Activated CD4-positive, alpha-beta T cell treated with anti-CD3 and anti-CD28 coated beads, Interleukin-2, amount 10 ng/mL, durations not matched to agents 7 days and 5 days (primary cell): Measurements from ENCODE around the gene AMBRA1. TPM values are rescaled to one million over a fixed set of nuclear protein-coding genes. Genes with fewer than 3 reads are reported as not detected.
"Not testable (repeated sequence)": the region's sequence is repeated elsewhere in the genome, so short reads cannot be mapped to it uniquely, and the experiment has no call there.

Experiments used
- CTCF ChIA-PET: fragments of 350-600 bp; sonication (Branson Sonifier 250); formaldehyde crosslinking; loops from one replicate; lab custom pipeline; 2021; ENCODE audit warnings: antibody characterized with exemption; lab: Charles Lee
- POLR2A ChIA-PET: fragments of 350-600 bp; sonication (Branson Sonifier 250); formaldehyde crosslinking; loops from one replicate; lab custom pipeline; 2021; ENCODE audit warnings: antibody characterized with exemption; lab: Charles Lee
- DNase-seq: peaks from one replicate; pipeline ENCODE4 v3.0.0-alpha.2; 2020
- H3K27ac Mint-ChIP-seq: one replicate; pipeline ENCODE4 v1.8.0; 2021; ENCODE audit warnings: mild to moderate bottlenecking, moderate library complexity, mixed read lengths
- H3K27me3 Mint-ChIP-seq: one replicate; pipeline ENCODE4 v1.8.0; 2021; ENCODE audit warnings: mixed read lengths
- H3K36me3 Mint-ChIP-seq: one replicate; pipeline ENCODE4 v1.8.0; 2021; ENCODE audit warnings: low read depth, mixed read lengths
- H3K4me1 Mint-ChIP-seq: one replicate; pipeline ENCODE4 v1.8.0; 2021; ENCODE audit warnings: mixed read lengths
- H3K4me3 Mint-ChIP-seq: one replicate; pipeline ENCODE4 v1.8.0; 2021; ENCODE audit warnings: mild to moderate bottlenecking, moderate library complexity, mixed read lengths
- H3K9me3 Mint-ChIP-seq: one replicate; pipeline ENCODE4 v1.8.0; 2021; ENCODE audit warnings: mixed read lengths
- total RNA-seq, 2 experiments: library from RNA; stranded (reverse); gene quantifications; one replicate each; pipeline ENCODE4 v1.2.3, GENCODE V29; 2021

AMBRA1 gene
- total RNA-seq, 2 experiments from 2014 or later: 38.4 to 40.0 TPM

GRCh38 chr11:46594374-46594700, 514 bp upstream of the AMBRA1 start:
- peaks cover 15% of the 10 kb centered on the region for H3K36me3 Mint-ChIP-seq
- H3K4me3 Mint-ChIP-seq: peak overlapping the region; percentile 91
- H3K27ac Mint-ChIP-seq: peak overlapping the region; percentile 92
- peaks cover 45% of the 10 kb centered on the region for H3K4me1 Mint-ChIP-seq
- no peaks in the 10 kb centered on the region for H3K27me3 Mint-ChIP-seq
- CTCF ChIA-PET: interaction anchor here (1.0 to 1.2 kb wide), 5 partner anchors 17 to 244 kb away, joined by 3 to 6 read pairs (median 4); no protein-coding TSS in a partner anchor
- DNase-seq: no peak
- POLR2A ChIA-PET: interaction anchor here (0.6 to 1.0 kb wide), 2 partner anchors 20 to 271 kb away, joined by 5 read pairs; no protein-coding TSS in a partner anchor
- peaks cover 4% of the 10 kb centered on the region for H3K9me3 Mint-ChIP-seq

GRCh38 chr11:46590740-46591605, 2.9 kb downstream of the AMBRA1 start:
- H3K4me3 Mint-ChIP-seq: peak overlapping the region; percentile 19
- peaks cover 4% of the 10 kb centered on the region for H3K9me3 Mint-ChIP-seq
- H3K36me3 Mint-ChIP-seq: peaks cover 27% of the 10 kb centered on the region
- no peak overlapping the region for H3K27ac Mint-ChIP-seq
- peaks cover 52% of the 10 kb centered on the region for H3K4me1 Mint-ChIP-seq
- DNase-seq: no peak
- CTCF ChIA-PET: interaction anchor here (0.5 to 2.3 kb wide), 5 partner anchors 30 to 714 kb away, joined by 3 to 8 read pairs (median 4); no protein-coding TSS in a partner anchor
- POLR2A ChIA-PET: no interaction called here
- no peaks in the 10 kb centered on the region for H3K27me3 Mint-ChIP-seq

GRCh38 chr11:46588915-46589314, 4.9 kb downstream of the AMBRA1 start:
- ChIA-PET POLR2A (no interaction called here), CTCF (interaction anchor here (1.1 to 1.2 kb wide), 2 partner anchors 9 to 14 kb away, joined by 3 read pairs; no protein-coding TSS in a partner anchor)
- no peaks in the 10 kb centered on the region for H3K9me3 Mint-ChIP-seq
- H3K4me1 Mint-ChIP-seq: peaks cover 44% of the 10 kb centered on the region
- no peaks in the 10 kb centered on the region for H3K27me3 Mint-ChIP-seq
- no peak for DNase-seq
- H3K4me3 Mint-ChIP-seq: no peak overlapping the region
- peaks cover 24% of the 10 kb centered on the region for H3K36me3 Mint-ChIP-seq
- no peak overlapping the region for H3K27ac Mint-ChIP-seq

GRCh38 chr11:46588131-46588530, 5.7 kb downstream of the AMBRA1 start:
- Mint-ChIP-seq H3K27ac (no peak overlapping the region), H3K27me3 (no peaks in the 10 kb centered on the region), H3K4me3 (no peak overlapping the region), H3K9me3 (no peaks in the 10 kb centered on the region), H3K4me1 (peaks cover 40% of the 10 kb centered on the region), H3K36me3 (peaks cover 22% of the 10 kb centered on the region)
- no peak for DNase-seq
- ChIA-PET POLR2A (no interaction called here), CTCF (interaction anchor here (1.1 to 1.2 kb wide), 2 partner anchors 10 to 13 kb away, joined by 3 read pairs; no protein-coding TSS in a partner anchor)

GRCh38 chr11:46583513-46583912, 10.3 kb downstream of the AMBRA1 start:
- peaks cover 24% of the 10 kb centered on the region for H3K36me3 Mint-ChIP-seq
- H3K4me3 Mint-ChIP-seq, CTCF ChIA-PET, DNase-seq, H3K9me3 Mint-ChIP-seq, H3K27me3 Mint-ChIP-seq, H3K27ac Mint-ChIP-seq, POLR2A ChIA-PET: not testable (repeated sequence)
- H3K4me1 Mint-ChIP-seq: peaks cover 17% of the 10 kb centered on the region

GRCh38 chr11:46582588-46582987, 11.2 kb downstream of the AMBRA1 start:
- CTCF ChIA-PET: interaction anchor here (1.4 kb wide), 1 partner anchor 35 kb away, joined by 3 read pairs; the partner anchor contains the start of gene ATG13
- peaks cover 20% of the 10 kb centered on the region for H3K36me3 Mint-ChIP-seq
- no peaks in the 10 kb centered on the region for H3K27me3 Mint-ChIP-seq

GRCh38 chr11:46577058-46577457, 16.8 kb downstream of the AMBRA1 start:
- Mint-ChIP-seq H3K36me3 (peaks cover 23% of the 10 kb centered on the region), H3K27me3 (no peaks in the 10 kb centered on the region), H3K27ac (no peak overlapping the region), H3K4me3 (no peak overlapping the region), H3K4me1 (peaks cover 29% of the 10 kb centered on the region), H3K9me3 (no peaks in the 10 kb centered on the region)
- DNase-seq: no peak
- ChIA-PET CTCF (no interaction called here), POLR2A (no interaction called here)

More at GRCh38 chr11:46582588-46582987, 11.2 kb downstream of the AMBRA1 start:
- POLR2A ChIA-PET: no interaction called here
- Mint-ChIP-seq H3K4me1 (peaks cover 11% of the 10 kb centered on the region), H3K9me3 (peaks cover 2% of the 10 kb centered on the region), H3K27ac (no peak overlapping the region), H3K4me3 (no peak overlapping the region)
- no peak for DNase-seq

GRCh38 chr11:46574656-46575055, 19.2 kb downstream of the AMBRA1 start:
- no peaks in the 10 kb centered on the region for H3K27me3 Mint-ChIP-seq
- H3K36me3 Mint-ChIP-seq: peaks cover 15% of the 10 kb centered on the region
- no peak overlapping the region for H3K4me3 Mint-ChIP-seq
- CTCF ChIA-PET: interaction anchor here (0.6 to 1.3 kb wide), 4 partner anchors 9 to 220 kb away, joined by 3 to 5 read pairs (median 4); no protein-coding TSS in a partner anchor
- DNase-seq: no peak
- POLR2A ChIA-PET: interaction anchor here (1.1 to 1.2 kb wide), 2 partner anchors 13 to 19 kb away, joined by 5 to 6 read pairs; partner anchors contain the start of gene AMBRA1
- H3K27ac Mint-ChIP-seq: no peak overlapping the region
- no peaks in the 10 kb centered on the region for H3K9me3 Mint-ChIP-seq
- H3K4me1 Mint-ChIP-seq: peaks cover 31% of the 10 kb centered on the region

- H3K9me3 Mint-ChIP-seq: no peaks in the 10 kb centered on the region
- no peak overlapping the region for H3K4me3 Mint-ChIP-seq
- H3K27me3 Mint-ChIP-seq: no peaks in the 10 kb centered on the region
- CTCF ChIA-PET: interaction anchor here (0.7 to 0.8 kb wide), 3 partner anchors 15 to 55 kb away, joined by 3 read pairs; no protein-coding TSS in a partner anchor
- POLR2A ChIA-PET: interaction anchor here (0.6 to 0.7 kb wide), 2 partner anchors 37 to 1002 kb away, joined by 3 read pairs; no protein-coding TSS in a partner anchor
- no peak overlapping the region for H3K27ac Mint-ChIP-seq
- peaks cover 11% of the 10 kb centered on the region for H3K36me3 Mint-ChIP-seq
- DNase-seq: no peak
- H3K4me1 Mint-ChIP-seq: peaks cover 23% of the 10 kb centered on the region
Measured at GRCh38 chr11:46570790-46571398, 22.9 kb downstream of the AMBRA1 start.

GRCh38 chr11:46565232-46565840, 28.5 kb downstream of the AMBRA1 start:
- ChIA-PET POLR2A (no interaction called here), CTCF (interaction anchor here (1.2 kb wide), 1 partner anchor 10 kb away, joined by 4 read pairs; no protein-coding TSS in a partner anchor)
- DNase-seq: no peak
- H3K9me3 Mint-ChIP-seq: no peaks in the 10 kb centered on the region
- peaks cover 3% of the 10 kb centered on the region for H3K36me3 Mint-ChIP-seq
- no peaks in the 10 kb centered on the region for H3K27me3 Mint-ChIP-seq
- peaks cover 23% of the 10 kb centered on the region for H3K4me1 Mint-ChIP-seq
- no peak overlapping the region for H3K27ac Mint-ChIP-seq
- H3K4me3 Mint-ChIP-seq: no peak overlapping the region

GRCh38 chr11:46564459-46564858, 29.4 kb downstream of the AMBRA1 start:
- no peaks in the 10 kb centered on the region for H3K27me3 Mint-ChIP-seq
- no peak overlapping the region for H3K27ac Mint-ChIP-seq
- POLR2A ChIA-PET: no interaction called here

GRCh38 chr11:46562527-46562926, 31.3 kb downstream of the AMBRA1 start:
- CTCF ChIA-PET: interaction anchor here (1.2 kb wide), 1 partner anchor 31 kb away, joined by 4 read pairs; the partner anchor contains the start of gene AMBRA1
- H3K9me3 Mint-ChIP-seq: no peaks in the 10 kb centered on the region
- H3K36me3 Mint-ChIP-seq: peaks cover 5% of the 10 kb centered on the region
- no peak for DNase-seq
- H3K4me3 Mint-ChIP-seq: no peak overlapping the region
- peaks cover 46% of the 10 kb centered on the region for H3K4me1 Mint-ChIP-seq
- no peak overlapping the region for H3K27ac Mint-ChIP-seq
- H3K27me3 Mint-ChIP-seq: no peaks in the 10 kb centered on the region
- POLR2A ChIA-PET: interaction anchor here (0.6 to 0.9 kb wide), 2 partner anchors 13 to 49 kb away, joined by 3 to 6 read pairs; no protein-coding TSS in a partner anchor

More at GRCh38 chr11:46564459-46564858, 29.4 kb downstream of the AMBRA1 start:
- no peak for DNase-seq
- Mint-ChIP-seq H3K4me1 (peaks cover 29% of the 10 kb centered on the region), H3K36me3 (peaks cover 3% of the 10 kb centered on the region), H3K9me3 (no peaks in the 10 kb centered on the region), H3K4me3 (no peak overlapping the region)
- CTCF ChIA-PET: interaction anchor here (0.6 kb wide), 2 partner anchors 30 to 60 kb away, joined by 3 read pairs; partner anchors contain the start of gene AMBRA1
